Muscle layer of duodenum (tissue), 2 donors: ENCODE data around the gene S1PR3.

Experiments used
- H3K27ac ChIP-seq: one replicate; pipeline ENCODE4 v1.7.0; 2013; ENCODE audit warnings: mild to moderate bottlenecking, low read length
- H3K27me3 ChIP-seq: one replicate; pipeline ENCODE4 v1.7.0; 2013; ENCODE audit warnings: low read depth, mild to moderate bottlenecking, control low read depth, low read length
- H3K36me3 ChIP-seq, 2 donors: one replicate each; pipeline ENCODE4 v1.7.0; 2013; ENCODE audit warnings: low read length in 2 of 2, control low read depth in 1 of 2, mild to moderate bottlenecking in 1 of 2; ENCODE audit not compliant: insufficient read depth in 2 of 2, control insufficient read depth in 1 of 2
- H3K4me1 ChIP-seq, 2 donors: one replicate each; pipeline ENCODE4 v1.7.0; 2013; ENCODE audit warnings: low read length in 2 of 2, mild to moderate bottlenecking in 2 of 2, control low read depth in 1 of 2, moderate library complexity in 1 of 2; ENCODE audit not compliant: insufficient read depth in 2 of 2, control insufficient read depth in 1 of 2
- H3K4me3 ChIP-seq, 2 donors: one replicate each; pipeline ENCODE4 v1.7.0; 2013; ENCODE audit warnings: low read length in 2 of 2, low read depth in 1 of 2, mild to moderate bottlenecking in 1 of 2
- H3K9me3 ChIP-seq, 2 donors: one replicate each; pipeline ENCODE4 v1.7.0; 2013; ENCODE audit warnings: low read length in 2 of 2, control low read depth in 1 of 2, mild to moderate bottlenecking in 1 of 2; ENCODE audit not compliant: control insufficient read depth in 1 of 2
- donor health status: healthy.

Gene S1PR3

DNA sequence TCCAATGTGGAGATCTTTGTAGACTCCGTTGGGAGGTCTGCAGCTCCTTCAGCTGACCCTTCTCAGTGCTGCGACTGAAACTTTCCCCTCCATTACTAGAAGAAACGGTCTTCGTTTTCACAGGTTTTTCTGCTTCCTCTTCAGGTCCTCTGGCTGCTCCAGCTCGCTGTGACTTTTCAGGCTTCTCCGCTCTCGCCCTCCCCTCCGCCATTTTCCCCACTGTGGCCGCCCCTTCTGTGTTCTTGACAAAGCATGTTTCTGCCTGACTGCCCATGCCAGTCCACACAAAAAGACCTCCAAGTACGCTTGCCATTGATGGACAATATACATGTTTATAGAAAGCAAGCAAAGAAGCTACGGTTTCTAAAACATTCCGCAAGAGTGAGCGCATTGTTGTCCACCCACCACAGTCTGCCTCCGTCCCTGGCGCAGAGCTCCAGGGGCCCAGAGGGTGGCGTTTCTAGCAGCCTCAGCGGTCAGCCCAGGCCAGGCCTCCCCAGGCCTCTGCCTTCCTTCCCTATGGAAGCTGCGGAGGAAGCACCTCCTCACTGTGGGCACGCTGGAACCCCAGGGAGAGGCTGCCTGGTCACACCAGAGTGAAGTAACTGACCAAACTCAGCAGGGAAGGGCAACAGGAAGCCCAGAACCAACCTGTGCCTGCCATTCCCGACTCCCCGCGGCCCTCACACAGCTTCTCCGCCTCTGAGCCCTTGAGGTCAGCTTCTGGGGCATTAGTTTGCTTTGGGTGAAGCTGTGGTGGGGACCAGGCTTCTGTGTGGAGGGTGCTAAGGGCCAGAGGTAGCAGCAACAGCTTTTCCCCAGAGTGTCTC is 19.9 kb upstream of the S1PR3 start:
- H3K4me1 ChIP-seq = peaks cover 0 to 3% of the 10 kb centered on the region in 2 donors
- no peaks in the 10 kb centered on the region for H3K36me3 ChIP-seq
- H3K27ac ChIP-seq = no peak overlapping the region
- no peak overlapping the region for H3K4me3 ChIP-seq
- peaks cover 0 to 4% of the 10 kb centered on the region in 2 donors for H3K9me3 ChIP-seq
- no peaks in the 10 kb centered on the region for H3K27me3 ChIP-seq

GRCh38 chr9:88972401-88972800 is 18.9 kb upstream of the S1PR3 start:
- H3K27ac ChIP-seq = no peak overlapping the region
- H3K36me3 ChIP-seq = no peaks in the 10 kb centered on the region
- peaks cover 0 to 3% of the 10 kb centered on the region in 2 donors for H3K4me1 ChIP-seq
- no peaks in the 10 kb centered on the region for H3K27me3 ChIP-seq
- peaks cover 0 to 4% of the 10 kb centered on the region in 2 donors for H3K9me3 ChIP-seq
- H3K4me3 ChIP-seq = no peak overlapping the region

DNA sequence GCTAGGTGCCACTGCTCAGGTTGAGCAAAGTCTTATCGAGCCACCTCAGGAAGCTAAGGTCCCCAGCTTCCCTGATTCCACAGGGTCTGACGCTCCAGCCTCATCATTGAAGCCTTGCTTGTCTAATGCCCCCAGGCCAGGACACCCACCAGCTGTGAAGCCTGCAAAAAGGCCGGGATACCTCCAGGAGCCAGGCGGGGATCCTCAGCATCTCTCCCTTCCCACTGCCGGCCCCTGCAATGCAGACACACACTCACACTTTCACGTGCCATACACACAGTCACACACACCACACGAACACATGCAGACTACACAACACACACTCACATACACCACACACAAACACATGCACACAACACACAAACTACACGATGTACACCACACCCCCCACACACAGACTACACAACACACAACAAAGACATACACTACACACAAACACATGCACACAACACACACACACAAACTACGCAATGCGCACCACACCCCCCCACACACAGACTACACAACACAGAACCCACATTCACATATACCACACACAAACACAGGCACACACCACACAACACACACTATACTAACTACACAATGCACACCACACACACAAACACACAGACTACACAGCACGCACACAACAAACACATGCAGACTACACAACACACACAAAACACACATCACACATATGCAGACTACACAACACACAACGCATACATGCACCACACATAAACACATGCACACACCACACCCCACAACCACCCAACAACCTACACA is 17.8 kb upstream of the S1PR3 start:
- Histone ChIP-seq H3K36me3 (no peaks in the 10 kb centered on the region), H3K9me3 (peaks cover 0 to 4% of the 10 kb centered on the region in 2 donors), H3K4me1 (peaks cover 0 to 9% of the 10 kb centered on the region in 2 donors), H3K27ac (no peak overlapping the region), H3K27me3 (no peaks in the 10 kb centered on the region), H3K4me3 (no peak overlapping the region)

DNA sequence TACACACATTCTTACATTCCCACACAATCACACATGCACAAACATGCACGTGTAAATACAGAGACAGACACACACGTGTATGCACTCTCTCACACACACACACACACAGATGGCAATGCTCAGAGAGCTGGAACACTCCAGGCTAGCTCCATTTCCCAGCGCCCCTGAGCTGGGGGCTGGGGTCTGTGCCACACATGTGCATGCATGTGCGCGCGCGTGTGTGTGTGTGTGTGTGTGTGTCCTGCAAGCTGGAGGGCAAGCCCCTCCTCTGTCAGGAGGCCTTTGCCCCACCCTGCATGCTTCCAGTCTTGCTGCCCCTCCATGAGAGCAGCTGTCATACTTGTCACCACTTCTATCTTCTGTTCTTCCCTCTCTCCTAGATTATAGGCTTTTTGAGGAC is 16.6 kb upstream of the S1PR3 start:
- Histone ChIP-seq H3K4me3 (no peak overlapping the region), H3K9me3 (peaks cover 0 to 4% of the 10 kb centered on the region in 2 donors), H3K27me3 (no peaks in the 10 kb centered on the region), H3K36me3 (no peaks in the 10 kb centered on the region), H3K27ac (no peak overlapping the region), H3K4me1 (peaks cover 0 to 9% of the 10 kb centered on the region in 2 donors)

- peaks cover 0 to 9% of the 10 kb centered on the region in 2 donors for H3K4me1 ChIP-seq
- no peak overlapping the region for H3K27ac ChIP-seq
- no peaks in the 10 kb centered on the region for H3K36me3 ChIP-seq
Observed at GRCh38 chr9:88975966-88976889, 15.0 kb upstream of the S1PR3 start.

GRCh38 chr9:88976890-88977257 is 14.4 kb upstream of the S1PR3 start:
- Histone ChIP-seq H3K4me1 (peaks cover 0 to 9% of the 10 kb centered on the region in 2 donors), H3K36me3 (no peaks in the 10 kb centered on the region), H3K9me3 (peaks cover 0 to 4% of the 10 kb centered on the region in 2 donors), H3K27me3 (no peaks in the 10 kb centered on the region), H3K27ac (no peak overlapping the region), H3K4me3 (no peak overlapping the region)

More at GRCh38 chr9:88975966-88976889, 15.0 kb upstream of the S1PR3 start:
- H3K9me3 ChIP-seq = peaks cover 0 to 4% of the 10 kb centered on the region in 2 donors
- no peaks in the 10 kb centered on the region for H3K27me3 ChIP-seq
- H3K4me3 ChIP-seq = no peak overlapping the region

DNA sequence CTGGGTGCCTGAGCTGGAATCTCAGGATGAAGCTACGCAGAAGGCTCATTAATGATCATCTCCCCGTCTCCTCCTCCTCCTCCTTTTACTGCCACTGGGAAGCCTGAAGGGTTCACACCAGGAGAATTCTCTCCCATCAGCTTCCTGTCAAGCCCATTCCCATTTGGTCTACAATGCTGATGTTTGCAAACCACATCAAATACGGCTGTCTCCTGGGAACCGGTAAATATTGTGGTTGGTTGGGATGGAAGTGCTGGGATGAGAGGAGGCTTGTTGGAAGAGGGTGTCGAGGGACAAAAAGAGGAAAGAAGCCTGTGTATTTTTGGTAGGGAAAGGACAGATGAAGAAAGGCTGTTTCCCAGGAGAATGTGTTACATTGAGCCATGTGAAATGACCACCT is 13.2 kb upstream of the S1PR3 start:
- no peaks in the 10 kb centered on the region for H3K27me3 ChIP-seq
- H3K4me1 ChIP-seq = peaks cover 0 to 9% of the 10 kb centered on the region in 2 donors
- no peak overlapping the region for H3K4me3 ChIP-seq
- H3K27ac ChIP-seq = no peak overlapping the region
- no peaks in the 10 kb centered on the region for H3K36me3 ChIP-seq
- peaks cover 0 to 8% of the 10 kb centered on the region in 2 donors for H3K9me3 ChIP-seq

- H3K27me3 ChIP-seq = no peaks in the 10 kb centered on the region
- no peak overlapping the region for H3K27ac ChIP-seq
- H3K36me3 ChIP-seq = no peaks in the 10 kb centered on the region
- peaks cover 0 to 5% of the 10 kb centered on the region in 2 donors for H3K9me3 ChIP-seq
- peaks cover 0 to 9% of the 10 kb centered on the region in 2 donors for H3K4me1 ChIP-seq
- H3K4me3 ChIP-seq = no peak overlapping the region
Observed at GRCh38 chr9:88979021-88979420, 12.2 kb upstream of the S1PR3 start.

DNA sequence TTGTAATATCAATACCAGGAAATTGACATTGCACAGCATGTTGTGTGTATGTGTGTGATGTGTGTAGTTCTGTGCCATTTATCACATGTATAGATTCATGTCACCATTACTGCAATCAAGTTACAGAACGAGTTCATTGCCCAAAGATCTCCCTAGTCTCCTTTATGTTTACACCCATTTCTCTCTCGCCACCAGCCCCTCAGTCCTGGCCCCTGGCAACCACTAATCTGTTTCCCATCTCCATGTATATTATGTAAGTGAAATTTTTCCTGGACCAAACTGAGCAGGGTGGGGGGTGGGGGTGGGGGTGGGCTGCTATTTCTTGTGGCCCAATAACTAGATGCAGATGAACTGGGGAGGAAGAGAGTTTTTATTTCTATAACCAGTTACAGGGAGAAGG is 11.5 kb upstream of the S1PR3 start:
- Histone ChIP-seq H3K4me3 (no peak overlapping the region), H3K27me3 (no peaks in the 10 kb centered on the region), H3K9me3 (peaks cover 0 to 5% of the 10 kb centered on the region in 2 donors), H3K27ac (no peak overlapping the region), H3K36me3 (no peaks in the 10 kb centered on the region), H3K4me1 (peaks cover 0 to 9% of the 10 kb centered on the region in 2 donors)

DNA sequence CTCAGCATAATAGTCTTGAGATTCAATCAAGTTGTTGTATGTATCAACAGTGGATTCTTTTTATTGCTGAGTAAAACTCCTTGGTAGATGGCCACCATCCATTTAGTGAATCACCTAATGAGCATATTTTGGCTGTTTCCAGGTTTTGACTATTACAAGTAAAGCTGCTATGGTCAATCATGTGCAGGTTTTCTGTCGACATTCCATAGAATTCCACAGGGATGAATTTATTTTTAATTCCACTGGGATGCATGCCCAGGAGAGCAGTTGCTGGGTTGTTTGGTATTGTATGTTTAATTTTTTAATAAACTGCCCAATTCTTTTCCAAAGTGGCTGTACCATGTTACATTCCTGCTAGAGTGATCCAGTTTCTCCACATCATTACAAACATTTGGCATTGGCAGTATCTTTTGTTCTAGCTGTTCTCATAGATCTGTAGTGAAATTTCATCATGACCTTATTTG is 10.5 kb upstream of the S1PR3 start:
- Histone ChIP-seq H3K36me3 (no peaks in the 10 kb centered on the region), H3K27ac (no peak overlapping the region), H3K9me3 (peaks cover 0 to 5% of the 10 kb centered on the region in 2 donors), H3K4me3 (no peak overlapping the region), H3K4me1 (peaks cover 0 to 6% of the 10 kb centered on the region in 2 donors), H3K27me3 (no peaks in the 10 kb centered on the region)
